K562 (cell line): ENCODE results near the gene ACTR1B. TPM values are rescaled to one million over a fixed set of nuclear protein-coding genes. Genes with fewer than 3 reads are reported as not detected.

ENCODE experiments used
- CBX3 ChIP-seq, 2 experiments: IDR thresholded peaks; 1 replicate in 1 of 2; 2 replicates in 1 of 2; pipeline ENCODE4 v1.6.1; 2012; ENCODE audit warnings: inconsistent platforms in 2 of 2, low read length in 2 of 2, borderline replicate concordance in 1 of 2, control low read depth in 1 of 2
- CHCHD3 ChIP-seq: fragments of 250-450 bp; sonication (Bioruptor Pico); IDR thresholded peaks from 2 replicates; pipeline ENCODE4 v2.1.2; 2022; ENCODE audit warnings: mild to moderate bottlenecking
- DEAF1 ChIP-seq: fragments of 450-650 bp; formaldehyde crosslinking; IDR thresholded peaks from 2 replicates; pipeline ENCODE4 v1.4.0; 2020; ENCODE audit warnings: mild to moderate bottlenecking, moderate library complexity
- ESRRB ChIP-seq: fragments of 250-450 bp; sonication (Bioruptor Pico); IDR thresholded peaks from 2 replicates; pipeline ENCODE4 v1.5.0; 2020; ENCODE audit warnings: mild to moderate bottlenecking, moderate library complexity, borderline replicate concordance
- FOXK2 ChIP-seq, 2 experiments: fragments of 450-650 bp; IDR thresholded peaks in 1 of 2; conservative IDR thresholded peaks in 1 of 2; 2 replicates each; pipeline ENCODE4 v1.6.1; 2016; ENCODE audit warnings: low read depth in 2 of 2, mild to moderate bottlenecking in 1 of 2
- HINFP ChIP-seq: fragments of 450-650 bp; conservative IDR thresholded peaks from 2 replicates; pipeline ENCODE4 v1.6.1; 2016; ENCODE audit warnings: missing genetic modification characterization, low read depth, mild to moderate bottlenecking, control low read depth, missing compliant biosample characterization
- JUN ChIP-seq, 2 experiments: sonication (generic) in 1 of 2; formaldehyde crosslinking in 1 of 2; IDR thresholded peaks; 2 replicates each; pipeline versions ENCODE4 v1.6.1 to v1.8.0; 2012 to 2022; ENCODE audit warnings: borderline replicate concordance in 2 of 2, mild to moderate bottlenecking in 2 of 2, improper control_type of control experiment in 1 of 2, low read depth in 1 of 2, low read length in 1 of 2, missing genetic modification reagents in 1 of 2
- MED1 ChIP-seq: sonication (generic); formaldehyde crosslinking; IDR thresholded peaks from 2 replicates; pipeline ENCODE4 v1.8.1; 2023; ENCODE audit warnings: missing genetic modification reagents, borderline replicate concordance
- MEF2D ChIP-seq: conservative IDR thresholded peaks from 2 replicates; pipeline ENCODE4 v1.6.1; 2016; ENCODE audit warnings: low read depth, missing genetic modification characterization, missing compliant biosample characterization
- PKNOX1 ChIP-seq: fragments of 450-650 bp; IDR thresholded peaks from 2 replicates; pipeline ENCODE4 v1.6.1; 2016
- RNF2 ChIP-seq: sonication (generic); IDR thresholded peaks from 2 replicates; pipeline ENCODE4 v1.6.1; 2016
- SFPQ ChIP-seq: fragments of 200-400 bp; formaldehyde crosslinking; IDR thresholded peaks from 2 replicates; pipeline ENCODE4 v1.6.1; 2017; ENCODE audit warnings: mild to moderate bottlenecking, low read depth, low read length, moderate library complexity
- SP1 ChIP-seq: sonication (generic); formaldehyde crosslinking; IDR thresholded peaks from 2 replicates; pipeline ENCODE4 v1.8.1; 2022; ENCODE audit warnings: mild to moderate bottlenecking, missing genetic modification reagents
- THAP12 ChIP-seq: fragments of 250-450 bp; sonication (Bioruptor Pico); IDR thresholded peaks from 2 replicates; pipeline ENCODE4 v1.9.0; 2021; ENCODE audit warnings: mild to moderate bottlenecking, inconsistent platforms
- THRB ChIP-seq: fragments of 450-650 bp; formaldehyde crosslinking; conservative IDR thresholded peaks from 2 replicates; pipeline ENCODE4 v1.4.0; 2022; ENCODE audit warnings: mild to moderate bottlenecking, missing genetic modification characterization
- ZNF134 ChIP-seq: fragments of 250-450 bp; sonication (Bioruptor Pico); conservative IDR thresholded peaks from 2 replicates; pipeline ENCODE4 v1.4.0; 2020
- polyA plus RNA-seq, 8 experiments: library from polyadenylated mRNA; depleted of rRNA in 4 of 8; stranded (reverse) in 5 of 8; unstranded in 3 of 8; fragments of >200 nt; fragmentation: Nextera tagmentation in 2 of 8; fragmentation: Illumina TruSeq in 1 of 8; extraction: Ambion mirVana in 2 of 8; extraction: Trizol in 1 of 8; gene quantifications; 2 replicates each; pipeline versions ENCODE4 v1.2.1 to v1.2.3, GENCODE V29; 2011 to 2014; ENCODE audit warnings: inconsistent platforms in 1 of 8, missing spikeins in 1 of 8
- total RNA-seq, 7 experiments: library from RNA; depleted of rRNA in 6 of 7; stranded (reverse); fragments of >200 nt in 6 of 7; fragmentation: Illumina TruSeq in 2 of 7; extraction: Trizol in 2 of 7; gene quantifications; 2 replicates each; pipeline versions ENCODE4 v1.2.1 to v1.2.3, GENCODE V29; 2011 to 2021; ENCODE audit warnings: low replicate concordance in 1 of 7

ACTR1B gene
- total and polyA plus RNA-seq, 9 of the 15 experiments (the other 6 are each of a cell fraction or from before 2014, with no cell fraction given), result 0.49 to 42.3 (median 22.5) TPM

GRCh38 chr2:97662895-97663625 is 784 bp downstream of the ACTR1B start (continued):
- no peak for TF ChIP-seq THAP12 (CRISPR knock-in tag)
- no peak for TF ChIP-seq SFPQ
- peak; percentile 76; the same call in 1 of the 2 replicates for TF ChIP-seq JUN (IDR thresholded peaks at IDR 0.05; ENCODE audit: borderline replicate concordance, low read depth, low read length)
- no peak for TF ChIP-seq JUN (CRISPR knock-in tag; IDR thresholded peaks at IDR 0.05; ENCODE audit: borderline replicate concordance)
- no peak for TF ChIP-seq THRB (CRISPR knock-in tag)
- TF ChIP-seq FOXK2 (conservative IDR thresholded peaks at IDR 0.05 in 1 of 2, IDR thresholded peaks at IDR 0.05 in 1 of 2; ENCODE audit: low read depth in 2 of 2), result no peak
- TF ChIP-seq ESRRB, result no peak
- no peak for TF ChIP-seq MEF2D (tag)
- TF ChIP-seq SP1 (CRISPR knock-in tag), result 0 out of 2 replicates have a peak, but pooled peaks have one; percentile 18
- no peak for TF ChIP-seq ZNF134
- no peak for TF ChIP-seq CBX3 (IDR thresholded peaks at IDR 0.05; ENCODE audit: borderline replicate concordance in 1 of 2, low read length in 2 of 2)
- TF ChIP-seq HINFP (tag), result no peak
- no peak for TF ChIP-seq MED1
- TF ChIP-seq CHCHD3 (CRISPR knock-in tag), result no peak
- no peak for TF ChIP-seq DEAF1
- TF ChIP-seq PKNOX1, result peak; percentile 98
- TF ChIP-seq RNF2, result peak; percentile 33; the same call in 1 of the 2 replicates
